HG02763 (cell line): Measurements from ENCODE around the gene TPRKB.
"Not testable (repeated sequence)": the region's sequence is repeated elsewhere in the genome, so short reads cannot be mapped to it uniquely, and the experiment has no call there.

ENCODE experiments used
- ATAC-seq: cut with Tn5 transposase; IDR thresholded peaks from one replicate; pipeline ENCODE4 v1.9.1; 2021; ENCODE audit warnings: mild to moderate bottlenecking, moderate library complexity; ENCODE audit not compliant: unreplicated experiment

Gene TPRKB

GRCh38 chr2:73736855-73737779, at the start of gene TPRKB:
TPRKB (minus strand) TSS chr2:73737345; CDS start chr2:73734569, 2,776 bp downstream.
- peak; percentile 96 for ATAC-seq

GRCh38 chr2:73783883-73784282, 46.7 kb upstream of the TPRKB start, which contains the start of gene C2orf78:
C2orf78 (plus strand) TSS chr2:73784183; CDS start chr2:73784310, 127 bp downstream.
- ATAC-seq = not testable (repeated sequence)

- not testable (repeated sequence) for ATAC-seq
Observed at GRCh38 chr2:73783402-73783801, 46.3 kb upstream of the TPRKB start.

- no peak for ATAC-seq
Observed at GRCh38 chr2:73780237-73780582, 43.1 kb upstream of the TPRKB start.

GRCh38 chr2:73779467-73780236, 42.5 kb upstream of the TPRKB start, which contains the start of gene DUSP11:
DUSP11 (minus strand) TSS chr2:73780103; CDS start chr2:73779974, 129 bp downstream.
- peak; percentile 99 for ATAC-seq

DNA sequence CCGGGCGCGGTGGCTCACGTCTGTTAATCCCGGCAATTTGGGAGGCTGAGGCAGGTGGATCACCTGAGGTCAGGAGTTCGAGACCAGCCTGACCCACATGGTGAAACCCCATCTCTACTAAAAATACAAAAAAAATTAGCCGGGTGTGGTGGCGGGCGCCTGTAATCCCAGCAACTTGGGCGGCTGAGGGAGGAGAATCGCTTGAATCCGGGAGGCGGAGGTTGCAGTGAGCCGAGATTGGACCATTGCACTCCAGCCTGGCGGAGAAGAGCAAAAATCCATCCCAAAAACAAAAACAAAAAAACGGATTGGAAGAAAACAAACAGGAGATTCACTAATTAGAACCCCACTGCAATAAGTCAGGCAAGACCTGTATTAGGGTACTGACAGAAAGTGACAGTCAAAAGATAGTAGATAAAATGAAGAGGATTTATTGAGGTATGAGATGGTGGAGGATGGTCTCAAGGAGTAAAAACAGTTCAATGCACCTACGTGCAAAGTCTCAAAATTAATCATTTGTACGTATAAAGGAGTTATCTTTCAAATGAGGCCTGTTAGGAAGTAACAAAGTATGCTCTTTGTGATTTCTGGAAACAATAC, 41.8 kb upstream of the TPRKB start:
- not testable (repeated sequence) for ATAC-seq

DNA sequence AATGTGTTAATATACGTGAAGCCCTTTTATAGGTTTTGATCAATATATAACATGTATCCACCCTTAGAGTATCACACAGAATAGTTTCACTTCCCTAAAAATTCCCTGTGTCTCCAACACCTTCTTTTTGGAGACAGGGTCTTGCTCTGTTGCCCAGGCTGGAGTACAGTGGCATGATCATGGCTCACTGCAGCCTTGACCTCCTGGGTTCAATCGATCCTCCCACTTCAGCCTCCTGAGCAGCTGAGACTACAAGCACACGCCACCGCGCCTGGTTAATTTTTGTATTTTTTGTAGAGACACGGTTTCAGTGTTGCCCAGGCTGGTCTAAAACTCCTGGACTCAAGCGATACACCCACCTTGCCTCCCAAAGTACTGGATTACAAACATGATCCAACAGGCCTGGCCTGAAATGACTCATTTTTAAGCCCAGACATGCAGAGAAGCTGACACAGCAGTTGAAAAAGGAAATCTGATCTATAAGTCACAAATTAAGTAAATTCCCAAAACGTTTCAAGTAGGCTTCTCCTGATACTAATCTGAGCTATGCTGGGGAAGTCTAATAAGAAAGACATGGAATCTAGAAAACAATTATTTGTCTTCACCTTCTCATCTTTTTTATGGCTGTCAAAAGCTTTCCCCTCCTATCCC, 39.8 kb upstream of the TPRKB start:
- no peak for ATAC-seq

- ATAC-seq = no peak
Observed at GRCh38 chr2:73776381-73776780, 39.2 kb upstream of the TPRKB start.

- ATAC-seq = no peak
Observed at GRCh38 chr2:73772819-73773218, 35.7 kb upstream of the TPRKB start.

DNA sequence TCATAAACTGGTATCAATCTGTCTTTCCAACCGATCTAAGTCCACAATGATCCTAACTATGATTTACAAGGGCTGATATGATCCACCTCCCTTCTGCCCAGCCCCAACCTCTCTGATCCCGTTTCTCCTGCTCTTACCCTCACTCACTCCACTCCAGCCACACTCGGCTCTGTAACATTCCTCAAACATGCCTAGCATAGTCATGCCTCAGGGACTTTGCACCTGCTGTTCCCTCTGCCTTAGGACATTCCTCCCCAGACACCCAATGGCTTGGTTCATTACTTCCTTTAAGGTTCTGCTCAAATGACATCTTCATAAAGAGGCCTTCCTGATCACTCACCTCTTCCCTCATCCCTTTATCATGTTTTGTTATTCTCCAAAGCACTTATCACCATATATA, 33.6 kb upstream of the TPRKB start:
- no peak for ATAC-seq

DNA sequence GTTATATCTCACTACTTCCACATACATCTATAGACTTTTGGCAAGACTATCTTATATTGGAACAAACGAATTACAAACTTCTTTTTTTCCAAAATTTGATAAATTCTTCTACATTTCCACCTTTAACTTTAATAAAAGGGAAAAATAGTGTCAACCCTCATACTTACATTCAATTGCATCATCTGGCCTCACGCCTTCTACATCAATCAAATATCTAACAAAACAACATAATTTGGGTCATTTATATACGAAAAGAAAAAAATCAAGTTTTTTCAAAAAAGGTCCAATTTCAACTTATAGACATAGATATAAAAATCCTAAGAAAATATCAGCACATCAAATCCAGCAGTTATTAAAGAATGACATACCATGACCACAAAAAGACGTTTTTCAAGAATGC, 29.8 kb upstream of the TPRKB start:
- ATAC-seq = no peak

- no peak for ATAC-seq
Observed at GRCh38 chr2:73766349-73766748, 29.2 kb upstream of the TPRKB start.

DNA sequence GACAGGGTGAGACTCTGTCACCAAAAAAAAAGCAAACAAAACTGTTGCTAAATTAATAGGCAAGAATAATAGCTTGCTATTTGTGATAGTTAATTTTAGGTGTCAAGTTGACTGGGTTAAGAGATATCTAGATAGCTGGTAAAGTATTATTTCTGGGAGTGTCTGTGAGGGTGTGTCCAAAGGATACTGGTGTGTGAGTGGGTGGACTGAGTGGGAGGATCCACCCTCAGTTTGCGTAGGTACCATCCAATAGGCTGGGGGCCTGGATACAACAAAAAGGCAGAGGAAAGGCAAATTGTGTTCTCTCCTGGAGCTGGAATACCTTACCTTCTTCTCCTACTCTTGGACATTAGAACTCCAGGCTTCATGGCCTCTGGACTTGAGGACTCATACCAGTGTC, 27.8 kb upstream of the TPRKB start:
- no peak for ATAC-seq

DNA sequence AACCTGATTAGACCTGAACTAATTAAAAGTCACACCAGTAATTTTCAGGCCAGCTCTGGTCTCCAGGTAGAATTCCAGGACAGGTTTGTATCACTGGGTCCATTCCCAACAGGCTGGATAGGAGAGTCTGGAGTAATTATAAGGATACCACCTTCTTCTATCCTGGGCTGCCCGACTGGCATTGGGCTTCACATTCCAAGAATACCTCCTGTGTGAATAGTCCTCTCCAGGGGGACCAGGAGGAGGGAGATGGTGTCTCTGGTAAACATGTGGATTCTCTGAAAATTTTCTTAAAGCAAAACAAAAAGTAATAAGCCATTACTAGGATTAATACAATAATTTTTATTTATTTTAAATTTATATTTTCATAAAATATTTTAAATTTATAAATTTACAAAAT, 25.4 kb upstream of the TPRKB start:
- no peak for ATAC-seq

DNA sequence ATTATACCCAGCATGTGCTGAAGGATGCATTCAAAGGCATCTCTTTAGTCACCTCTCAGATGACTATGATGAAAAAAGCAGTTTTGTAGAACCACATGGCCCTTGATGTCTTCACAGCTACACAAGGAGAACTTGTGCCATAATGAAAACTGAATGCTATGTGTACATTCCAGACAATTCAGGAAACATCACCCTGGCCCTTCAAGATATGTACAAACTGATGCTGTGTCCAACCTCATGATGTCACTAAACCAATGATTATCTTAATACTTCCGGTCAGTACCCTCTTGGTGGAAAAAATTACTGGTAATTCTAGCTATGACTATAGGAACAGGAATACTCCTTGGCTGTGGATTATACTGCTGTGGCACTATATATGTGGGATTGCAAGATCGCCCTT, 22.8 kb upstream of the TPRKB start:
- ATAC-seq = no peak

GRCh38 chr2:73759285-73759764, 22.2 kb upstream of the TPRKB start:
- no peak for ATAC-seq

DNA sequence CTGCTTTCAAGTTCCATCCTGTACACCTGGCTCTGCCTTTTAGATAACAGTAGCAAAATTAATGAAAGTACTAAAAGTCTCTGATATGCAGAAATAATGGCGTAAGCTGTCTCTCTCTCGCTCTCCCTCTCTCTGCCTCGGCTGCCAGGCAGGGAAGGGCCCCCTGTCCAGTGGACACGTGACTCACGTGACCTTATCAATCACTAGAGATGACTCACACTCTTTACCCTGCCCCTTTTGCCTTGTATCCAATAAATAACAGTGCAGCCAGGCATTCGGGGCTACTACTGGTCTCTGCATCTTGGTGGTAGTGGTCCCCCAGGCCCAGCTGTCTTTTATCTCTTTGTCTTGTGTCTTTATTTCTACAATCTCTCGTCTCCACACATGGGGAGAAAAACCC, 17.2 kb upstream of the TPRKB start:
- ATAC-seq = not testable (repeated sequence)

GRCh38 chr2:73749314-73749713, 12.2 kb upstream of the TPRKB start:
- ATAC-seq = no peak

DNA sequence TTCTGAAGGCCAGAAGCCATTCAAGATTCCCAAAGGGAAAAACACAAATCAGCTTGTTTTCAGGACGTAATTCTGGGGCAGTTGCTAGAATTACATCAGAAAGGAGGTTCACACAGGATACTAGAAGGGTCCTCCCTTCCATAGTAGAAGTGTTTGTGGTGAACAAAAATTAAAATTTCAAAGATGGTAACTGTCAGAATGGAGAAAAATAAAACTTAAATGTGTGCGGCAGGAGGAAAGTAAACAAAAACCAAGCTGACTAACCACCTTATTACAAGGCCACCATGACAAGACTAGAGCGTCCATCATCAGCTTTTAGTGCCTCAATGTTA, 9.7 kb upstream of the TPRKB start:
- no peak for ATAC-seq

GRCh38 chr2:73746015-73746876, 9.1 kb upstream of the TPRKB start:
- no peak for ATAC-seq
